KMS-11 (cell line): Measurements from ENCODE around the gene CRHR1.

Experiments
- H2AFZ ChIP-seq: fragments of 200-600 bp; sonication (generic); 2 replicates; pipeline ENCODE4 v1.6.1; 2016; ENCODE audit warnings: antibody characterized with exemption, mixed run types, low read depth
- H3K27ac ChIP-seq: fragments of 200-600 bp; sonication (generic); 2 replicates; pipeline ENCODE4 v1.6.1; 2016; ENCODE audit warnings: mild to moderate bottlenecking, mixed run types
- H3K27me3 ChIP-seq: fragments of 200-600 bp; sonication (generic); 2 replicates; pipeline ENCODE4 v1.6.1; 2017; ENCODE audit warnings: mild to moderate bottlenecking, low read depth, mixed run types, moderate library complexity; ENCODE audit not compliant: insufficient read depth
- H3K36me3 ChIP-seq: fragments of 200-600 bp; sonication (generic); 2 replicates; pipeline ENCODE4 v1.6.1; 2017; ENCODE audit warnings: mild to moderate bottlenecking, mixed run types; ENCODE audit not compliant: insufficient read depth
- H3K4me1 ChIP-seq: fragments of 200-600 bp; sonication (generic); 2 replicates; pipeline ENCODE4 v1.6.1; 2016; ENCODE audit warnings: mild to moderate bottlenecking, low read depth, mixed run types; ENCODE audit not compliant: poor library complexity, severe bottlenecking
- H3K4me2 ChIP-seq: fragments of 200-600 bp; sonication (generic); 2 replicates; pipeline ENCODE4 v1.7.0; 2016; ENCODE audit warnings: mild to moderate bottlenecking, mixed run types
- H3K4me3 ChIP-seq: fragments of 200-600 bp; sonication (generic); IDR thresholded peaks from 2 replicates; pipeline ENCODE4 v1.6.1; 2017; ENCODE audit warnings: low read depth, low read length, mixed read lengths; ENCODE audit not compliant: insufficient read depth
- H3K79me2 ChIP-seq: fragments of 200-600 bp; sonication (generic); 2 replicates; pipeline ENCODE4 v1.6.1; 2016; ENCODE audit warnings: low read depth, mixed run types; ENCODE audit not compliant: insufficient read depth
- H3K9ac ChIP-seq: fragments of 200-600 bp; sonication (generic); 2 replicates; pipeline ENCODE4 v1.6.1; 2016; ENCODE audit warnings: mild to moderate bottlenecking, mixed run types
- H4K20me1 ChIP-seq: fragments of 200-600 bp; sonication (generic); 2 replicates; pipeline ENCODE4 v1.6.1; 2016; ENCODE audit warnings: mild to moderate bottlenecking, mixed run types; ENCODE audit not compliant: insufficient read depth
- CTCF ChIP-seq: fragments of 200-600 bp; sonication (generic); conservative IDR thresholded peaks from 2 replicates; pipeline ENCODE4 v1.6.1; 2017; ENCODE audit warnings: low read depth, mild to moderate bottlenecking, antibody characterized with exemption, low read length, moderate library complexity, mixed read lengths

The CRHR1 gene

GRCh38 chr17:45812102-45812501, 28.0 kb downstream of the CRHR1 start:
- no peak overlapping the region for H2AFZ ChIP-seq
- H3K9ac ChIP-seq: no peak overlapping the region
- H3K79me2 ChIP-seq: no peaks in the 10 kb centered on the region
- H3K4me1 ChIP-seq: no peaks in the 10 kb centered on the region
- no peaks in the 10 kb centered on the region for H4K20me1 ChIP-seq
- no peak overlapping the region for H3K4me3 ChIP-seq
- H3K27me3 ChIP-seq: peaks cover 16% of the 10 kb centered on the region; the same call in 1 of the 2 replicates
- H3K4me2 ChIP-seq: no peak overlapping the region
- H3K36me3 ChIP-seq: no peaks in the 10 kb centered on the region
- TF ChIP-seq CTCF: 0 out of 2 replicates have a peak, but pooled peaks have one; percentile 23
- no peak overlapping the region for H3K27ac ChIP-seq

GRCh38 chr17:45813048-45813725, 29.1 kb downstream of the CRHR1 start:
- Histone ChIP-seq H3K4me3 (no peak overlapping the region), H2AFZ (no peak overlapping the region), H3K4me1 (no peaks in the 10 kb centered on the region), H3K27me3 (peaks cover 9% of the 10 kb centered on the region; the same call in 1 of the 2 replicates), H4K20me1 (no peaks in the 10 kb centered on the region), H3K9ac (no peak overlapping the region), H3K79me2 (no peaks in the 10 kb centered on the region), H3K36me3 (no peaks in the 10 kb centered on the region), H3K4me2 (no peak overlapping the region), H3K27ac (no peak overlapping the region)
- TF ChIP-seq CTCF: no peak

- no peaks in the 10 kb centered on the region for H3K79me2 ChIP-seq
- H3K4me1 ChIP-seq: no peaks in the 10 kb centered on the region
- no peaks in the 10 kb centered on the region for H4K20me1 ChIP-seq
- no peak overlapping the region for H2AFZ ChIP-seq
- H3K27me3 ChIP-seq: peaks cover 14% of the 10 kb centered on the region; the same call in 1 of the 2 replicates
- no peak overlapping the region for H3K27ac ChIP-seq
- H3K4me3 ChIP-seq: no peak overlapping the region
- H3K4me2 ChIP-seq: no peak overlapping the region
- no peaks in the 10 kb centered on the region for H3K36me3 ChIP-seq
- no peak overlapping the region for H3K9ac ChIP-seq
- TF ChIP-seq CTCF: no peak
These were observed 30.8 kb downstream of the CRHR1 start for GRCh38 chr17:45814622-45815606.

GRCh38 chr17:45815752-45816151, 31.6 kb downstream of the CRHR1 start:
- H3K27ac ChIP-seq: no peak overlapping the region
- peaks cover 20% of the 10 kb centered on the region; the same call in 1 of the 2 replicates for H3K27me3 ChIP-seq
- no peaks in the 10 kb centered on the region for H3K79me2 ChIP-seq
- H3K9ac ChIP-seq: no peak overlapping the region
- H3K4me1 ChIP-seq: no peaks in the 10 kb centered on the region
- H2AFZ ChIP-seq: no peak overlapping the region
- no peak for TF ChIP-seq CTCF
- no peaks in the 10 kb centered on the region for H4K20me1 ChIP-seq
- H3K4me3 ChIP-seq: no peak overlapping the region
- H3K36me3 ChIP-seq: no peaks in the 10 kb centered on the region
- H3K4me2 ChIP-seq: no peak overlapping the region
